B cell (primary cell): Measurements from ENCODE around the gene MILR1. TPM values are rescaled to one million over a fixed set of nuclear protein-coding genes. Genes with fewer than 3 reads are reported as not detected.

Source experiments
- ATAC-seq: fragments of 200-7000 bp; cut with Tn5 transposase; one replicate; pipeline ENCODE4 v1.10.0; 2021; ENCODE audit warnings: low read depth, mild to moderate bottlenecking, moderate number of reproducible peaks, moderate library complexity
- CTCF ChIA-PET: fragments of 350-600 bp; sonication (Branson Sonifier 250); formaldehyde crosslinking; loops from one replicate; lab custom pipeline; 2021; ENCODE audit warnings: antibody characterized with exemption, inconsistent platforms; lab: Charles Lee
- POLR2A ChIA-PET: fragments of 350-600 bp; sonication (Branson Sonifier 250); formaldehyde crosslinking; loops from one replicate; lab custom pipeline; 2021; ENCODE audit warnings: antibody characterized with exemption; lab: Charles Lee
- DNase-seq: peaks from one replicate; pipeline ENCODE4 v3.0.0; 2013
- H2AFZ ChIP-seq: 2 replicates; pipeline ENCODE4 v1.6.1; 2012; ENCODE audit warnings: mild to moderate bottlenecking, low read depth, low read length; ENCODE audit not compliant: insufficient read depth, poor library complexity, severe bottlenecking
- H3K27ac ChIP-seq, 2 donors: 1 replicate in 1 of 2; 2 replicates in 1 of 2; pipeline ENCODE4 v1.5.1; 2012 to 2013; ENCODE audit warnings: low read length in 2 of 2, mild to moderate bottlenecking in 2 of 2, moderate library complexity in 1 of 2
- H3K27me3 ChIP-seq, 4 experiments: fragments of 200-600 bp in 1 of 4; sonication (generic) in 1 of 4; replicated peaks in 1 of 4; 1 replicate in 2 of 4; 2 replicates in 2 of 4; pipeline versions ENCODE4 v1.6.1 to v1.7.0; 2013 to 2016; ENCODE audit warnings: low read length in 3 of 4, mild to moderate bottlenecking in 2 of 4, mixed read lengths in 1 of 4, moderate library complexity in 1 of 4; ENCODE audit not compliant: insufficient read depth in 4 of 4, control insufficient read depth in 3 of 4; ENCODE audit errors: control extremely low read depth in 1 of 4
- H3K36me3 ChIP-seq, 2 experiments: replicated peaks in 1 of 2; 1 replicate in 1 of 2; 2 replicates in 1 of 2; pipeline versions ENCODE4 v1.6.1 to v1.7.1; 2013; ENCODE audit warnings: low read length in 1 of 2; ENCODE audit not compliant: insufficient read depth in 2 of 2, control insufficient read depth in 1 of 2; ENCODE audit errors: control extremely low read depth in 1 of 2, extremely low read depth in 1 of 2
- H3K4me1 ChIP-seq, 2 donors: fragments of 200-600 bp in 1 of 2; sonication (generic) in 1 of 2; 1 replicate in 1 of 2; 2 replicates in 1 of 2; pipeline versions ENCODE4 v1.5.1 to v1.6.1; 2013 to 2017; ENCODE audit warnings: low read length in 2 of 2; ENCODE audit not compliant: control insufficient read depth in 2 of 2, insufficient read depth in 2 of 2
- H3K4me2 ChIP-seq: replicated peaks from 2 replicates; pipeline ENCODE3; 2012; ENCODE audit warnings: mild to moderate bottlenecking, low read depth, low read length; ENCODE audit not compliant: poor library complexity, severe bottlenecking
- H3K4me3 ChIP-seq, 5 experiments: fragments of 200-600 bp in 1 of 5; sonication (generic) in 1 of 5; 1 replicate in 3 of 5; 2 replicates in 2 of 5; pipeline versions ENCODE4 v1.5.1 to v1.7.0; 2011 to 2016; ENCODE audit warnings: low read length in 4 of 5, mild to moderate bottlenecking in 4 of 5, low read depth in 2 of 5, control low read depth in 1 of 5, moderate library complexity in 1 of 5; ENCODE audit not compliant: insufficient read depth in 1 of 5; ENCODE audit errors: control extremely low read depth in 1 of 5, extremely low read depth in 1 of 5
- H3K79me2 ChIP-seq: fragments of 200-600 bp; sonication (generic); one replicate; pipeline ENCODE4 v1.6.0; 2016; ENCODE audit warnings: low read length; ENCODE audit not compliant: control insufficient read depth, insufficient read depth
- H3K9ac ChIP-seq: fragments of 200-600 bp; sonication (generic); 2 replicates; pipeline ENCODE4 v1.6.1; 2017; ENCODE audit warnings: mild to moderate bottlenecking, low read length, moderate library complexity
- H3K9me3 ChIP-seq, 3 donors: one replicate each; pipeline versions ENCODE4 v1.6.1 to v1.7.1; 2013; ENCODE audit warnings: low read length in 2 of 3; ENCODE audit not compliant: control insufficient read depth in 2 of 3, insufficient read depth in 1 of 3; ENCODE audit errors: control extremely low read depth in 1 of 3
- H4K20me1 ChIP-seq: 2 replicates; pipeline ENCODE4 v1.6.0; 2012; ENCODE audit warnings: mild to moderate bottlenecking, low read length; ENCODE audit not compliant: insufficient read depth, control insufficient read depth, poor library complexity, severe bottlenecking
- H3K27ac Mint-ChIP-seq: one replicate; pipeline ENCODE4 v1.8.0; 2021; ENCODE audit warnings: mixed read lengths
- H3K27me3 Mint-ChIP-seq: one replicate; pipeline ENCODE4 v1.8.0; 2021; ENCODE audit warnings: mixed read lengths
- H3K4me1 Mint-ChIP-seq: one replicate; pipeline ENCODE4 v1.8.0; 2021; ENCODE audit warnings: mixed read lengths
- H3K4me3 Mint-ChIP-seq: one replicate; pipeline ENCODE4 v1.8.0; 2021; ENCODE audit warnings: mixed read lengths
- H3K9me3 Mint-ChIP-seq: one replicate; pipeline ENCODE4 v1.8.0; 2022; ENCODE audit warnings: mixed read lengths; ENCODE audit not compliant: insufficient read depth
- EZH2 ChIP-seq: IDR thresholded peaks from 2 replicates; pipeline ENCODE4 v1.6.1; 2012; ENCODE audit warnings: borderline replicate concordance, low read depth, mild to moderate bottlenecking, moderate library complexity, low read length; ENCODE audit not compliant: insufficient read depth, poor library complexity, severe bottlenecking
- WGBS: methylation state at CpG from one replicate; pipeline ENCODE4 v1.1.5; 2013; ENCODE audit warnings: missing lambda C conversion rate; ENCODE audit not compliant: insufficient coverage; 5-methylcytosine and 5-hydroxymethylcytosine counted together
- intact Hi-C: fragments of 100-400 bp; cut with micrococcal nuclease; formaldehyde crosslinking; loops from one replicate; pipeline ENCODE4 v1.10.0; 2022
- polyA plus RNA-seq: library from polyadenylated mRNA; depleted of rRNA; stranded (reverse); fragments of >200 nt; gene quantifications from 2 replicates; pipeline ENCODE4 v1.2.3, GENCODE V29; 2012
- total RNA-seq, 2 donors: library from RNA; stranded (reverse); fragments of 120-200 nt in 1 of 2; gene quantifications; 1 replicate in 1 of 2; 2 replicates in 1 of 2; pipeline versions ENCODE4 v1.2.3 to v1.2.4, GENCODE V29; 2013 to 2022
- TF ChIP-seq, protein P1 (sequence below): fragments of 200-600 bp; IDR thresholded peaks from one replicate; pipeline ENCODE4 v1.8.0; 2022; ENCODE audit warnings: antibody characterized with exemption, mild to moderate bottlenecking

Gene MILR1
- total and polyA plus RNA-seq, 2 donors (not counting 1 experiment from before 2014, with no cell fraction given), result 9.4 to 38.0 TPM

DNA sequence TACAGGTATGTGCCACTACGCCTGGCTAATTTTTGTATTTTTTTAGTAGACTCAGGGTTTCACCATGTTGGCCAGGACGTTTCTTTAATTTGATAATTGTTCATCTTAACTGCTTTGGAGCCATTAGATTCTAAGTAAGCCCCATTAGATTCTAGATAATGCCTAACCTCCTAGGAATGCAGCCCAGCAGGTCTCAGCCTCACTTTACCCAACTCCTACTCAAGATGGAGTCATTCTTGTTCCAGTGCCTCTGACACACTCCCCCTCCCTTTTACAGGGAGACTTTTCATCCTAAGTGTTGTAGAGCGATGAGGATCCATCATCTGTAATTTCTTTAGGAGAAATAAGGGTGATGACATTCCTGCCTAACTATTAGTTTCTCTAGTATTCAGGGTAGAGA, 23.7 kb upstream of the MILR1 start:
- no peak for DNase-seq
- H3K4me3 ChIP-seq, result no peak overlapping the region
- H3K36me3 ChIP-seq, result no peaks in the 10 kb centered on the region
- Mint-ChIP-seq H3K27ac (no peak overlapping the region), H3K27me3 (no peaks in the 10 kb centered on the region), H3K4me1 (no peaks in the 10 kb centered on the region), H3K9me3 (no peaks in the 10 kb centered on the region), H3K4me3 (no peak overlapping the region)
- intact Hi-C loops, result no loop called here
- H4K20me1 ChIP-seq, result no peaks in the 10 kb centered on the region
- WGBS, result 92% methylated on average over 2 of the region's 3 CpGs
- no peaks in the 10 kb centered on the region for H3K27me3 ChIP-seq
- no peak overlapping the region for H3K4me2 ChIP-seq
- no peaks in the 10 kb centered on the region for H3K9me3 ChIP-seq
- ChIA-PET CTCF (interaction anchor here (0.9 kb wide), 1 partner anchor 9 kb away, joined by 3 read pairs; no protein-coding TSS in a partner anchor), POLR2A (no interaction called here)
- no peak for ATAC-seq
- H2AFZ ChIP-seq, result no peak overlapping the region
- H3K27ac ChIP-seq, result no peak overlapping the region
- H3K9ac ChIP-seq, result no peak overlapping the region
- H3K79me2 ChIP-seq, result no peaks in the 10 kb centered on the region
- no peak for TF ChIP-seq EZH2
- peaks cover 3 to 5% of the 10 kb centered on the region in 2 donors for H3K4me1 ChIP-seq

GRCh38 chr17:64426596-64426995, 22.3 kb upstream of the MILR1 start:
- Mint-ChIP-seq H3K9me3 (no peaks in the 10 kb centered on the region), H3K27ac (no peak overlapping the region), H3K27me3 (no peaks in the 10 kb centered on the region), H3K4me3 (no peak overlapping the region), H3K4me1 (no peaks in the 10 kb centered on the region)
- no peaks in the 10 kb centered on the region for H3K36me3 ChIP-seq
- no peak overlapping the region for H3K4me2 ChIP-seq
- no peak overlapping the region for H2AFZ ChIP-seq
- no peaks in the 10 kb centered on the region for H3K9me3 ChIP-seq
- no peak overlapping the region for H3K27ac ChIP-seq
- H3K9ac ChIP-seq, result no peak overlapping the region
- no peaks in the 10 kb centered on the region for H3K27me3 ChIP-seq
- H3K4me1 ChIP-seq, result no peaks in the 10 kb centered on the region
- intact Hi-C loops, result no loop called here
- CTCF ChIA-PET, result interaction anchor here (1.5 kb wide), 1 partner anchor 58 kb away, joined by 4 read pairs; no protein-coding TSS in a partner anchor
- no peaks in the 10 kb centered on the region for H3K79me2 ChIP-seq
- DNase-seq, result no peak
- TF ChIP-seq, protein P1, sequence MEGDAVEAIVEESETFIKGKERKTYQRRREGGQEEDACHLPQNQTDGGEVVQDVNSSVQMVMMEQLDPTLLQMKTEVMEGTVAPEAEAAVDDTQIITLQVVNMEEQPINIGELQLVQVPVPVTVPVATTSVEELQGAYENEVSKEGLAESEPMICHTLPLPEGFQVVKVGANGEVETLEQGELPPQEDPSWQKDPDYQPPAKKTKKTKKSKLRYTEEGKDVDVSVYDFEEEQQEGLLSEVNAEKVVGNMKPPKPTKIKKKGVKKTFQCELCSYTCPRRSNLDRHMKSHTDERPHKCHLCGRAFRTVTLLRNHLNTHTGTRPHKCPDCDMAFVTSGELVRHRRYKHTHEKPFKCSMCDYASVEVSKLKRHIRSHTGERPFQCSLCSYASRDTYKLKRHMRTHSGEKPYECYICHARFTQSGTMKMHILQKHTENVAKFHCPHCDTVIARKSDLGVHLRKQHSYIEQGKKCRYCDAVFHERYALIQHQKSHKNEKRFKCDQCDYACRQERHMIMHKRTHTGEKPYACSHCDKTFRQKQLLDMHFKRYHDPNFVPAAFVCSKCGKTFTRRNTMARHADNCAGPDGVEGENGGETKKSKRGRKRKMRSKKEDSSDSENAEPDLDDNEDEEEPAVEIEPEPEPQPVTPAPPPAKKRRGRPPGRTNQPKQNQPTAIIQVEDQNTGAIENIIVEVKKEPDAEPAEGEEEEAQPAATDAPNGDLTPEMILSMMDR, result no peak
- no peak for TF ChIP-seq EZH2
- H3K4me3 ChIP-seq, result no peak overlapping the region
- H4K20me1 ChIP-seq, result no peaks in the 10 kb centered on the region
- ATAC-seq, result no peak
- POLR2A ChIA-PET, result no interaction called here
